Natural killer cell (primary cell): ENCODE measurements around the gene DYNC1H1. TPM values are rescaled to one million over a fixed set of nuclear protein-coding genes. Genes with fewer than 3 reads are reported as not detected.

Experiments
- ATAC-seq, 3 donors: fragments of 150-1000 bp in 2 of 3; fragments of 200-7000 bp in 1 of 3; cut with Tn5 transposase; 1 replicate in 1 of 3; 2 replicates in 2 of 3; pipeline ENCODE4 v1.10.0; 2021; ENCODE audit warnings: mild to moderate bottlenecking in 2 of 3, moderate library complexity in 2 of 3
- DNase-seq, 2 donors: peaks; one replicate each; pipeline versions ENCODE4 v3.0.0 to v3.0.0-alpha.2; 2013 to 2021; ENCODE audit warnings: mixed read lengths in 1 of 2
- H3K27ac ChIP-seq: one replicate; pipeline ENCODE4 v1.5.1; 2013; ENCODE audit warnings: mild to moderate bottlenecking, low read length
- H3K27me3 ChIP-seq: one replicate; pipeline ENCODE4 v1.6.1; 2013; ENCODE audit warnings: low read length; ENCODE audit not compliant: control insufficient read depth, insufficient read depth
- H3K36me3 ChIP-seq: one replicate; pipeline ENCODE4 v1.6.1; 2013; ENCODE audit warnings: low read length; ENCODE audit not compliant: control insufficient read depth, insufficient read depth
- H3K4me1 ChIP-seq: one replicate; pipeline ENCODE4 v1.6.1; 2013; ENCODE audit warnings: low read length; ENCODE audit not compliant: control insufficient read depth, insufficient read depth
- H3K4me3 ChIP-seq: one replicate; pipeline ENCODE4 v1.5.1; 2013; ENCODE audit warnings: low read length
- H3K9me3 ChIP-seq: one replicate; pipeline ENCODE4 v1.6.1; 2013; ENCODE audit warnings: low read length; ENCODE audit not compliant: control insufficient read depth, insufficient read depth
- H3K27ac Mint-ChIP-seq, 2 donors: one replicate each; pipeline ENCODE4 v1.8.0; 2022; ENCODE audit warnings: mild to moderate bottlenecking in 2 of 2, mixed read lengths in 2 of 2, moderate library complexity in 1 of 2
- H3K27me3 Mint-ChIP-seq, 2 donors: one replicate each; pipeline ENCODE4 v1.8.0; 2022; ENCODE audit warnings: low read depth in 2 of 2, mixed read lengths in 2 of 2
- H3K36me3 Mint-ChIP-seq: one replicate; pipeline ENCODE4 v1.8.0; 2022; ENCODE audit warnings: mixed read lengths
- H3K4me1 Mint-ChIP-seq, 2 donors: one replicate each; pipeline ENCODE4 v1.8.0; 2022; ENCODE audit warnings: mixed read lengths in 2 of 2
- H3K4me3 Mint-ChIP-seq: one replicate; pipeline ENCODE4 v1.8.0; 2022; ENCODE audit warnings: mild to moderate bottlenecking, moderate library complexity, mixed read lengths
- H3K9me3 Mint-ChIP-seq, 2 donors: one replicate each; pipeline ENCODE4 v1.8.0; 2022; ENCODE audit warnings: mixed read lengths in 2 of 2
- whole genome bisulfite sequencing: methylation state at CpG from one replicate; pipeline ENCODE4 v1.1.7; 2013; ENCODE audit warnings: missing lambda C conversion rate; ENCODE audit not compliant: insufficient coverage; 5-methylcytosine and 5-hydroxymethylcytosine counted together
- intact Hi-C: fragments of 100-400 bp; cut with micrococcal nuclease; formaldehyde crosslinking; loops from one replicate; pipeline ENCODE4 v1.14.2; 2022
- total RNA-seq, 4 donors: library from RNA; stranded (reverse); fragments of 120-200 nt in 1 of 4; gene quantifications; one replicate each; pipeline versions ENCODE4 v1.2.3 to v1.2.4, GENCODE V29; 2013 to 2022
- TF ChIP-seq, protein P1 (sequence below): fragments of 200-600 bp; IDR thresholded peaks from one replicate; pipeline ENCODE4 v1.8.0; 2022; ENCODE audit warnings: antibody characterized with exemption

The DYNC1H1 gene
- total RNA-seq = 100 to 1,000 TPM; 313 to 381 (median 349) TPM
- 311 TPM for total RNA-seq (2013)

DNA sequence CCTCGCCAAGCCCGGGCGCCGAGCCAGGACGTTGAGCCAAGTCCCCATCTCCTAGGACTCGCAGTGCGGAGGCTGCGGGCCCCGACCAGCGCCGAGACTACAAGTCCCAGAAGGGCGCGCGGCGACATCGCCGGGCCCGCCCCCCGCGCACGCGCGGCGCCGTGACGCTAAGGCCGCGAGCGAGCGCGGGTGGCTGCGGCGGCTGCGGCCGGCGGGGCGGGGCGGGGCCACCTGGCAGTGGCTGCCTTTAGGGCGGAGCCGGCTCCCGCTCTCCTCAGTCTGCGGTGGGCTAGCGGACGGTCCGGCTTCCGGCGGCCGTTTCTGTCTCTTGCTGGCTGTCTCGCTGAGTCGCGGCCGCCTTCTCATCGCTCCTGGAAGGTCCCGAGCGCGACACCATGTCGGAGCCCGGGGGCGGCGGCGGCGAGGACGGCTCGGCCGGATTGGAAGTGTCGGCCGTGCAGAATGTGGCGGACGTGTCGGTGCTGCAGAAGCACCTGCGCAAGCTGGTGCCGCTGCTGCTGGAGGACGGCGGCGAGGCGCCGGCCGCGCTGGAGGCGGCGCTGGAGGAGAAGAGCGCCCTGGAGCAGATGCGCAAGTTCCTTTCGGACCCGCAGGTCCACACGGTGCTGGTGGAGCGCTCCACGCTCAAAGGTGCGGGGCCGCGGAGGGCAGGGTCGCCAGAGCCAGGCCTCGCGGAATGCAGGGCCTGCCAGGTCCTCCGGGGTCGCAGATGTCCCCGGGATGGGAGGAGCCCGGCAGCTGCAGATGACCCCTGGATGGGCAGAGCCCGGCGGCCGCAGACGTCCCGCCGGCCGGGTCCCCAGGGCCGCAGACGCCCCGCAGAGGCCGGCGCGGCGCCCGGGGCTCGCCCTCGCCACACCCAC is at the start of gene DYNC1H1:
Gene DYNC1H1, plus strand, starts transcription at position 277 of the 884 bp plus-strand sequence. Its CDS starts 119 bp downstream, at position 396.
- Histone ChIP-seq H3K36me3 (peaks cover 2% of the 10 kb centered on the region), H3K4me3 (peak within 1 kb of the TSS; percentile 73), H3K27ac (peak within 1 kb of the TSS; percentile 84), H3K27me3 (no peaks in the 10 kb centered on the region), H3K9me3 (no peaks in the 10 kb centered on the region), H3K4me1 (peaks cover 22% of the 10 kb centered on the region)
- Mint-ChIP-seq H3K36me3 (no peaks in the 10 kb centered on the region), H3K4me1 (peaks cover 35 to 45% of the 10 kb centered on the region in 2 donors), H3K4me3 (peak within 1 kb of the TSS; percentile 95), H3K27me3 (peaks cover 0 to 2% of the 10 kb centered on the region in 2 donors), H3K27ac (peak within 1 kb of the TSS; percentile 90 to 91), H3K9me3 (no peaks in the 10 kb centered on the region)
- under 1% methylated on average over 115 of the region's 115 CpGs for WGBS
- DNase-seq = peak; percentile 91 to 95
- intact Hi-C loops = loop anchor here (1.0 to 5.0 kb wide), 3 partner anchors 16 to 353 kb away; partner anchors contain the start of gene ZNF839
- TF ChIP-seq, protein P1, sequence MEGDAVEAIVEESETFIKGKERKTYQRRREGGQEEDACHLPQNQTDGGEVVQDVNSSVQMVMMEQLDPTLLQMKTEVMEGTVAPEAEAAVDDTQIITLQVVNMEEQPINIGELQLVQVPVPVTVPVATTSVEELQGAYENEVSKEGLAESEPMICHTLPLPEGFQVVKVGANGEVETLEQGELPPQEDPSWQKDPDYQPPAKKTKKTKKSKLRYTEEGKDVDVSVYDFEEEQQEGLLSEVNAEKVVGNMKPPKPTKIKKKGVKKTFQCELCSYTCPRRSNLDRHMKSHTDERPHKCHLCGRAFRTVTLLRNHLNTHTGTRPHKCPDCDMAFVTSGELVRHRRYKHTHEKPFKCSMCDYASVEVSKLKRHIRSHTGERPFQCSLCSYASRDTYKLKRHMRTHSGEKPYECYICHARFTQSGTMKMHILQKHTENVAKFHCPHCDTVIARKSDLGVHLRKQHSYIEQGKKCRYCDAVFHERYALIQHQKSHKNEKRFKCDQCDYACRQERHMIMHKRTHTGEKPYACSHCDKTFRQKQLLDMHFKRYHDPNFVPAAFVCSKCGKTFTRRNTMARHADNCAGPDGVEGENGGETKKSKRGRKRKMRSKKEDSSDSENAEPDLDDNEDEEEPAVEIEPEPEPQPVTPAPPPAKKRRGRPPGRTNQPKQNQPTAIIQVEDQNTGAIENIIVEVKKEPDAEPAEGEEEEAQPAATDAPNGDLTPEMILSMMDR = no peak
- peak; percentile 85 to 93 (median 89) for ATAC-seq

DNA sequence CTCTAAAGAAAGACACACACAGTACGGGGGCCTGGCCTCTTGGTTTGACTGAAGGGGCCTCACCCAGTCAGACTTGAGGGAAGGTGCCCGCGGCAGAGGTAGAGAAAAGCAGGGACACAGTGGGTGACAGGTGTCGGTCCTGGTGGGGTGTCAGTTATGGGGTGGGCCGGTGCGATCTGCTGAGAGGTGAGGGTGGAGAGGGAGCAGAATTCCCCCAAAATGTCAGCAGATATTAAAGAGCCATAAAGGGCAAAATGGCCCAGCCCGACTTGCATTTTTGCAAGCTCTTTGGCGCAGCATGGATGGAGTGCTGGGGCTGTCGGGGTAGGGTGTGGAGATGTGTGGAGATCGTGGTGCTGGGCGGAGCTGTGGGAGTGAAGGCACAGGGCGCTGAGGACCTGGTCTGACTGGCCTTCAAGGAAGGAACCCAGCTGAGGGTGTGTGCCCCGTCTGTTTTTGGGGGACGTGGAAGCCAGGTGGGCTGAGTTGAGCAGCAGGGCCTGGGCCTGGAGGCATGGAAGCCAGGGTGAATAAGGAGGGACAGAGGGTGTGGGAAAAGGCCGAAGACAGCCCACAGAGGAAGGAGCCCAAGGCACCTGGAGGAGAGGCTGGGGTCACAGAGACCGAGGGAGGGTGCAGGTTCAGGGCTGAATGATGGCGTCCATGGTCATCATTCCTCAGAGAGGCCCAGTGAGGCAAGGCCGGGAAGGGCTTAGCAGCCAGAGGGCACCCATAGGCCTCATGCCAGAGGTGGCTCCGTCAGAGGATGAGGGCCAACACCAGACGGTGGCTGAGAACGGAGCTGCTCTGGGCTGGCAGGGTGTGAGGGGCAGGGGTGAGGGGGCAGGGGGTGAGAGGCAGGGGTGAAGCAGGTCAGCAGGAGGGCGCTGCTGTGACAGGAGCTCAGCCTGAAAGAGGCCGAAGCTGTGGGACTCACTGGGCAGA is 48.2 kb upstream of the DYNC1H1 start:
- H3K4me1 ChIP-seq = no peaks in the 10 kb centered on the region
- 97% methylated on average over 23 of the region's 23 CpGs for WGBS
- Mint-ChIP-seq H3K4me3 (no peak overlapping the region), H3K36me3 (no peaks in the 10 kb centered on the region), H3K27ac (peak overlapping the region; percentile 88), H3K27me3 (no peaks in the 10 kb centered on the region), H3K4me1 (peaks cover 18 to 24% of the 10 kb centered on the region in 2 donors), H3K9me3 (no peaks in the 10 kb centered on the region)
- TF ChIP-seq, protein P1 = no peak
- H3K9me3 ChIP-seq = no peaks in the 10 kb centered on the region
- ATAC-seq (no peak), DNase-seq (no peak)
- peaks cover 70% of the 10 kb centered on the region for H3K36me3 ChIP-seq
- no peaks in the 10 kb centered on the region for H3K27me3 ChIP-seq
- no peak overlapping the region for H3K4me3 ChIP-seq
- intact Hi-C loops = no loop called here
- H3K27ac ChIP-seq = no peak overlapping the region

DNA sequence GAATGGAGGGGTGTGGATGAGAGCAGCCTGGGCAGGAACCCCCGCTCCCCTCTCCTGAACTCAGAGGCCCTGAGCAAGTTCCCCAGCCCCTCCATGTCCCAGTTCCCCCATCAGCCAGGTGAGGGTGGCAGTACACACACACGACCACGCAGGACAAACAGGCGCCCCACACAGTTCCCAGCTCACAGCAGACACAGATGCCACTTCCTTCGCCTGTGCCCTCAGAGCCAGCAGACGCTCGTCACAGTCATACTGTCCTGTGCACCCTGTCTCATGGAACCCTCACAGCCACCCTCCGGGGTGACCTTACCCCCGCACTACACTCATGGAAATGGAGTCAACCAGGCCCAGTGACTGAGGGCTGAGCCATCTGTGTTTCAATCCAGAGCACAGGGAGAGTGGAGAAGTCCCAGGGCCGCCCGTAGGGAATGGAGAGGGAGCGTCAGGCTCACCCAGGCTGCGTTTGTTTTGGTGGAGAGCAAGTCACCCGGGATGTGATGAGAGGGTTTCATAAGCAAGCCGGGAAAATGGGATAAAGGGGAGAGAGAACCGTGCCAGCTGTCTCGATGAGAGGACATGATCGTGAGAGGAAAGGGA is 47.5 kb upstream of the DYNC1H1 start:
- H3K27ac ChIP-seq = no peak overlapping the region
- no peaks in the 10 kb centered on the region for H3K27me3 ChIP-seq
- H3K9me3 ChIP-seq = no peaks in the 10 kb centered on the region
- H3K4me1 ChIP-seq = no peaks in the 10 kb centered on the region
- Mint-ChIP-seq H3K4me3 (no peak overlapping the region), H3K4me1 (peaks cover 18 to 24% of the 10 kb centered on the region in 2 donors), H3K27me3 (no peaks in the 10 kb centered on the region), H3K27ac (peak overlapping the region; percentile 88), H3K9me3 (no peaks in the 10 kb centered on the region), H3K36me3 (no peaks in the 10 kb centered on the region)
- H3K4me3 ChIP-seq = no peak overlapping the region
- DNase-seq = no peak
- TF ChIP-seq, protein P1 = no peak
- H3K36me3 ChIP-seq = peaks cover 67% of the 10 kb centered on the region
- WGBS = 89% methylated on average over 18 of the region's 18 CpGs
- no peak for ATAC-seq
- intact Hi-C loops = no loop called here
